ENCODE measurements around the gene C1orf87. TPM values are rescaled to one million over a fixed set of nuclear protein-coding genes. Genes with fewer than 3 reads are reported as not detected.

The C1orf87 gene
- total and polyA plus RNA-seq, 2 donors (not counting 3 experiments of a cell fraction or from before 2014, with no cell fraction given) = not detected

- H3K27me3 ChIP-seq (ENCODE audit: control insufficient read depth in 2 of 2, insufficient read depth in 2 of 2, low read length in 2 of 2) = peaks cover 0 to 10% of the 10 kb centered on the region in 2 experiments
- no TSS peak for BruUV-seq (replicated peaks)
- no peaks in the 10 kb centered on the region for H3K36me3 ChIP-seq (ENCODE audit: control insufficient read depth in 2 of 2, extremely low read depth in 1 of 2, insufficient read depth in 2 of 2, low read length in 2 of 2)
- H2AFZ ChIP-seq (ENCODE audit: low read depth, low read length) = no peak overlapping the region
- dilution Hi-C loops (cut with MboI; ENCODE audit: extremely low pct_ligation_motif_present, low sequenced_read_pairs) = no loop called here
- TF ChIP-seq JUN (IDR thresholded peaks at IDR 0.05; ENCODE audit: borderline replicate concordance, insufficient read depth, insufficient read length, low read depth) (no peak), POLR2A (IDR thresholded peaks at IDR 0.05; ENCODE audit: low read depth, low read length) (no peak), EZH2 (IDR thresholded peaks at IDR 0.05; ENCODE audit: borderline replicate concordance, low read depth, low read length, severe bottlenecking) (no peak), FOS (IDR thresholded peaks at IDR 0.05; ENCODE audit: borderline replicate concordance, insufficient read depth, low read length) (no peak), GATA2 (IDR thresholded peaks at IDR 0.05; ENCODE audit: insufficient read depth, insufficient read length, low read depth, low read length) (no peak), POLR2AphosphoS5 (IDR thresholded peaks at IDR 0.05; ENCODE audit: insufficient read depth, low read depth, low read length) (no peak), MYC (IDR thresholded peaks at IDR 0.05; ENCODE audit: low read depth, low read length) (no peak)
- TF ChIP-seq, protein P1, sequence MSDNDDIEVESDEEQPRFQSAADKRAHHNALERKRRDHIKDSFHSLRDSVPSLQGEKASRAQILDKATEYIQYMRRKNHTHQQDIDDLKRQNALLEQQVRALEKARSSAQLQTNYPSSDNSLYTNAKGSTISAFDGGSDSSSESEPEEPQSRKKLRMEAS (IDR thresholded peaks at IDR 0.05; ENCODE audit: insufficient read depth, insufficient read length) = no peak
- TF ChIP-seq, protein P2, sequence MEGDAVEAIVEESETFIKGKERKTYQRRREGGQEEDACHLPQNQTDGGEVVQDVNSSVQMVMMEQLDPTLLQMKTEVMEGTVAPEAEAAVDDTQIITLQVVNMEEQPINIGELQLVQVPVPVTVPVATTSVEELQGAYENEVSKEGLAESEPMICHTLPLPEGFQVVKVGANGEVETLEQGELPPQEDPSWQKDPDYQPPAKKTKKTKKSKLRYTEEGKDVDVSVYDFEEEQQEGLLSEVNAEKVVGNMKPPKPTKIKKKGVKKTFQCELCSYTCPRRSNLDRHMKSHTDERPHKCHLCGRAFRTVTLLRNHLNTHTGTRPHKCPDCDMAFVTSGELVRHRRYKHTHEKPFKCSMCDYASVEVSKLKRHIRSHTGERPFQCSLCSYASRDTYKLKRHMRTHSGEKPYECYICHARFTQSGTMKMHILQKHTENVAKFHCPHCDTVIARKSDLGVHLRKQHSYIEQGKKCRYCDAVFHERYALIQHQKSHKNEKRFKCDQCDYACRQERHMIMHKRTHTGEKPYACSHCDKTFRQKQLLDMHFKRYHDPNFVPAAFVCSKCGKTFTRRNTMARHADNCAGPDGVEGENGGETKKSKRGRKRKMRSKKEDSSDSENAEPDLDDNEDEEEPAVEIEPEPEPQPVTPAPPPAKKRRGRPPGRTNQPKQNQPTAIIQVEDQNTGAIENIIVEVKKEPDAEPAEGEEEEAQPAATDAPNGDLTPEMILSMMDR (IDR thresholded peaks at IDR 0.05; ENCODE audit: extremely low read depth in 1 of 2, insufficient read depth in 1 of 2, low read depth in 1 of 2, low read length in 2 of 2) = no peak
- no peaks in the 10 kb centered on the region for H3K9me3 ChIP-seq (replicated peaks; ENCODE audit: control insufficient read depth, insufficient read depth, low read length)
- CTCF ChIA-PET = interaction anchor here (0.9 to 1.9 kb wide), 6 partner anchors 21 to 1903 kb away, joined by 3 to 15 read pairs (median 4); no protein-coding TSS in a partner anchor
- H3K4me1 ChIP-seq (ENCODE audit: control insufficient read depth, extremely low read depth, insufficient read depth, low read length) = no peaks in the 10 kb centered on the region
- FAIRE-seq (no peak), DNase-seq (ENCODE audit: low read depth, low spot score) (no peak)
- H3K4me3 ChIP-seq (replicated peaks in 1 of 3; ENCODE audit: insufficient read depth in 1 of 3, low read depth in 1 of 3, low read length in 3 of 3) = no peak overlapping the region
- no peaks in the 10 kb centered on the region for H3K9me1 ChIP-seq (replicated peaks; ENCODE audit: control insufficient read depth, extremely low read depth, insufficient read depth, low read length)
- no peaks in the 10 kb centered on the region for H4K20me1 ChIP-seq (replicated peaks; ENCODE audit: control insufficient read depth, extremely low read depth, insufficient read depth, low read length)
- H3K9ac ChIP-seq (replicated peaks; ENCODE audit: extremely low read depth, insufficient read depth, low read length) = no peak overlapping the region
- H3K4me2 ChIP-seq (ENCODE audit: insufficient read depth, low read length) = no peak overlapping the region
- intact Hi-C loops (cut with micrococcal nuclease) = loop anchor here (5.0 kb wide), 1 partner anchor 1207 kb away; no protein-coding TSS in a partner anchor
- no peak overlapping the region for H3K27ac ChIP-seq (ENCODE audit: insufficient read depth, low read depth, low read length)
- H3K79me2 ChIP-seq (ENCODE audit: control insufficient read depth, insufficient read depth, low read length) = no peaks in the 10 kb centered on the region
- POLR2A ChIA-PET = no interaction called here
Observed at GRCh38 chr1:59949648-59950047, 123.9 kb downstream of the C1orf87 start.

Data from endothelial cell of umbilical vein (primary cell).